Prostate gland (tissue), 2 donors: Measurements from ENCODE around the gene MRLN.
"Not testable (repeated sequence)": the region's sequence is repeated elsewhere in the genome, so short reads cannot be mapped to it uniquely, and the experiment has no call there.

ENCODE experiments used
- CTCF ChIP-seq, 4 experiments: fragments of 200-600 bp in 2 of 4; fragments of 450-650 bp in 2 of 4; sonication (generic) in 2 of 4; IDR thresholded peaks; 1 replicate in 3 of 4; 2 replicates in 1 of 4; pipeline ENCODE4 v1.5.1; 2016 to 2019; ENCODE audit warnings: antibody characterized with exemption in 4 of 4, mild to moderate bottlenecking in 2 of 4, moderate library complexity in 2 of 4
- POLR2AphosphoS5 ChIP-seq: sonication (generic); formaldehyde crosslinking; IDR thresholded peaks from one replicate; pipeline ENCODE4 v1.6.1; 2017; ENCODE audit warnings: antibody characterized with exemption

GRCh38 chr10:59744156-59744555 is 9.1 kb downstream of the MRLN start:
- TF ChIP-seq POLR2AphosphoS5; CTCF (IDR thresholded peaks at IDR 0.05): not testable (repeated sequence)
